ACC112 (cell line): Measurements from ENCODE around the gene CDH4.

Experiments used
- H2AFZ ChIP-seq: fragments of 200-600 bp; sonication (generic); one replicate; pipeline ENCODE4 v1.6.0; 2017; ENCODE audit warnings: antibody characterized with exemption, low read length; ENCODE audit not compliant: unreplicated experiment
- H3K27ac ChIP-seq: fragments of 200-600 bp; sonication (generic); 2 replicates; pipeline ENCODE4 v1.5.1; 2014; ENCODE audit warnings: low read depth, mild to moderate bottlenecking, antibody characterized with exemption, low read length, moderate library complexity
- H3K27me3 ChIP-seq: fragments of 200-600 bp; sonication (generic); 2 replicates; pipeline ENCODE4 v1.6.1; 2014; ENCODE audit warnings: mild to moderate bottlenecking, antibody characterized with exemption, low read length, moderate library complexity, mixed read lengths; ENCODE audit not compliant: insufficient read depth
- H3K36me3 ChIP-seq: fragments of 200-600 bp; sonication (generic); 2 replicates; pipeline ENCODE4 v1.6.1; 2016; ENCODE audit warnings: mild to moderate bottlenecking, antibody characterized with exemption, low read length, moderate library complexity, mixed read lengths; ENCODE audit not compliant: insufficient read depth
- H3K4me1 ChIP-seq: fragments of 200-600 bp; sonication (generic); one replicate; pipeline ENCODE4 v1.6.1; 2016; ENCODE audit warnings: low read length, mixed read lengths; ENCODE audit not compliant: insufficient read depth, unreplicated experiment, control insufficient read depth
- H3K4me3 ChIP-seq: fragments of 200-600 bp; sonication (generic); 2 replicates; pipeline ENCODE4 v1.5.1; 2014; ENCODE audit warnings: mild to moderate bottlenecking, low read depth, low read length
- H3K79me2 ChIP-seq: fragments of 200-600 bp; sonication (generic); one replicate; pipeline ENCODE4 v1.6.0; 2016; ENCODE audit warnings: low read length; ENCODE audit not compliant: control insufficient read depth, unreplicated experiment, insufficient read depth

CDH4 gene

GRCh38 chr20:61878478-61879302 lies 626.6 kb downstream of the CDH4 start:
- Histone ChIP-seq H3K27me3 (no peaks in the 10 kb centered on the region), H2AFZ (no peak overlapping the region)

GRCh38 chr20:61879303-61879620 lies 627.2 kb downstream of the CDH4 start:
- H3K4me3 ChIP-seq, result no peak overlapping the region
- H3K36me3 ChIP-seq, result no peaks in the 10 kb centered on the region
- H2AFZ ChIP-seq, result no peak overlapping the region
- no peak overlapping the region for H3K27ac ChIP-seq
- H3K79me2 ChIP-seq, result no peaks in the 10 kb centered on the region
- no peaks in the 10 kb centered on the region for H3K4me1 ChIP-seq
- H3K27me3 ChIP-seq, result no peaks in the 10 kb centered on the region

More at GRCh38 chr20:61878478-61879302, 626.6 kb downstream of the CDH4 start:
- no peaks in the 10 kb centered on the region for H3K36me3 ChIP-seq
- no peak overlapping the region for H3K4me3 ChIP-seq
- no peaks in the 10 kb centered on the region for H3K79me2 ChIP-seq
- H3K27ac ChIP-seq, result no peak overlapping the region
- H3K4me1 ChIP-seq, result no peaks in the 10 kb centered on the region

- Histone ChIP-seq H3K4me3 (no peak overlapping the region), H3K79me2 (no peaks in the 10 kb centered on the region), H3K27ac (no peak overlapping the region), H3K36me3 (no peaks in the 10 kb centered on the region), H3K4me1 (no peaks in the 10 kb centered on the region), H3K27me3 (no peaks in the 10 kb centered on the region), H2AFZ (no peak overlapping the region)
Measured at GRCh38 chr20:61879694-61880093, 627.6 kb downstream of the CDH4 start.

GRCh38 chr20:61880706-61881105 lies 628.6 kb downstream of the CDH4 start:
- Histone ChIP-seq H3K27ac (no peak overlapping the region), H3K79me2 (no peaks in the 10 kb centered on the region), H3K4me3 (no peak overlapping the region), H3K36me3 (no peaks in the 10 kb centered on the region), H3K4me1 (no peaks in the 10 kb centered on the region), H3K27me3 (no peaks in the 10 kb centered on the region), H2AFZ (no peak overlapping the region)

DNA sequence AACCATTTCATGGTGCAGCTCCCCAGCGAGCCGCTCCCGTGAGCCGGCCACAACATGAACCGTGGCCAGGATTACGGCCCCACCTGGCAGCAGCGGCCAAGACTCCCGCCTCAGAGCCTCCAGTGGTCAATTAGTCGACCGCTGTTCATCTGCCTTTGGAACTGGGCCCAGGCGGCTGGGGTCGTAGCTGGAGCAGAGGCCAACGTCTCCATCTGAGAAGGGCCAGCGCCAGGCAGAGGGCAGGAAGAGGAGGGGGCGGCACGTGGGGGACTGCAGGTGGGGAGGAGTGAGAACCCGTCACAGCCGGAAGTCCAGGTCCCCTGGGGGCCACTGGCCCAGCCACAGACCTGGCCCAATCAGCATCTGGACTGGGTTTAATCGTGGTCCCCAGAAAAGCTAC lies 629.4 kb downstream of the CDH4 start:
- Histone ChIP-seq H3K4me1 (no peaks in the 10 kb centered on the region), H3K27me3 (no peaks in the 10 kb centered on the region), H3K36me3 (no peaks in the 10 kb centered on the region), H2AFZ (no peak overlapping the region), H3K27ac (no peak overlapping the region), H3K79me2 (no peaks in the 10 kb centered on the region), H3K4me3 (no peak overlapping the region)

DNA sequence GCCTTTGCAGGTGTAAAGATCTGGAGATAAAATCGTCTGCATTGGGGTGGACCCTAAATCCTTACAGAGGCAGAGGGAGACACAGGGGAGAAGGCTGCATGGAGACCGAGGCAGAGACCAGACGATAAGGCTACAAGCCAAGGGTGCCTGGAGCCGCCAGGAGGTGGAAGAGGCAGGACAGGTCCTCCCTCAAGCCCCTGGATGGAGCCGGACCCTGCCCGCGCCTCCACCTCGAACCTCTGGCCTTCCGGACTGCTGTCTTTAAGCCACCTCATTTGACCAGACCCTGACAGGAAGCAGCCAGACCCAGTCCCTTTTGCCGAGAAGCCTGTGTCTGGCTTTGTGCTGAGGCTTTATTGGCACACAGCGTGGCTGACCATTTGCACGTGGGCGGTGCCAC lies 629.8 kb downstream of the CDH4 start:
- H2AFZ ChIP-seq, result no peak overlapping the region
- H3K27me3 ChIP-seq, result no peaks in the 10 kb centered on the region
- no peak overlapping the region for H3K4me3 ChIP-seq
- H3K36me3 ChIP-seq, result no peaks in the 10 kb centered on the region
- no peak overlapping the region for H3K27ac ChIP-seq
- H3K4me1 ChIP-seq, result no peaks in the 10 kb centered on the region
- no peaks in the 10 kb centered on the region for H3K79me2 ChIP-seq

DNA sequence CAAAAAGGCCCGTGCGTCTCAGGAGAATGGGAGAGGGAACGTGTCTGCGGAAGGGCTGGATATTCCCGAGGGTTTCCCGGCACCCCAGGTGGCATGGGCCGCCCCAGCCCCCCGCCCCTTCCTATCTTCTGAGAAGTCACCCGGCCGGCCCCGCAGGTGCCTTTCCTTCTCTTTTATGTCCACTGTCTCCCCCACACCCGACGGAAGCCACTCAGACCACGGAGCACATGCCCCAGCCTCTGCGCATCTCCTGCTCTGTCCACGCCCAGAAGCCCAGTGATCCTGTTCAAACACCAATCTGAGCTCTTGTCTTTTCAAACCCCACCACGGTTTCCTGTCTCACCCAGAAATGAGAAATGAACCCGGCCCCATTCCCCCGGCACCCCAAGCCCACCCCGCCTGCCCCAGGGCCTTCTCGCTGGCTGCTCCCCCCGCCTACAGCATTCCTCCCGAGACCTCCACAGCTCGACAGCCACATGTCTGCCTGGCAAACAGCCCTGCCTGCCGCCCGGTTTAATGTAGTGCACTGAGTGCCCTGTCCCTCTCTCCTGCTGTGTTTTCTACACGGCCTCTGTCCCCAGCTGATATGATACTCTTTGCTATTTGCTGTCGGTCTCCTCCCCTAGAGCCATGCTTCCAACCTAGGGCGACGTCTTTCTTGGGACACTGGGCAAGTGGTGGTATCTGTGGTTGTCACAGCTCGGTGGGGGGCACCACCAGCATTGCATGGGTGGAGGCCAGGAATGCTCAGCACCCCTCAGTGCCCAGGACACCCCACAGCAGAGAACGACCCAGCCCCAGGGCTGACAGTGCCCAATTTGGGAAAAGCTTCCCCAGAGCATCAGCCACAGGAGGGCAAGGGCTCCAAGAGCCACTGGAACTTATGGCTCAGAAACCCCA lies 630.9 kb downstream of the CDH4 start:
- H3K27me3 ChIP-seq, result no peaks in the 10 kb centered on the region
- H2AFZ ChIP-seq, result no peak overlapping the region
- no peak overlapping the region for H3K27ac ChIP-seq
- H3K36me3 ChIP-seq, result no peaks in the 10 kb centered on the region
- no peak overlapping the region for H3K4me3 ChIP-seq
- no peaks in the 10 kb centered on the region for H3K79me2 ChIP-seq
- no peaks in the 10 kb centered on the region for H3K4me1 ChIP-seq

DNA sequence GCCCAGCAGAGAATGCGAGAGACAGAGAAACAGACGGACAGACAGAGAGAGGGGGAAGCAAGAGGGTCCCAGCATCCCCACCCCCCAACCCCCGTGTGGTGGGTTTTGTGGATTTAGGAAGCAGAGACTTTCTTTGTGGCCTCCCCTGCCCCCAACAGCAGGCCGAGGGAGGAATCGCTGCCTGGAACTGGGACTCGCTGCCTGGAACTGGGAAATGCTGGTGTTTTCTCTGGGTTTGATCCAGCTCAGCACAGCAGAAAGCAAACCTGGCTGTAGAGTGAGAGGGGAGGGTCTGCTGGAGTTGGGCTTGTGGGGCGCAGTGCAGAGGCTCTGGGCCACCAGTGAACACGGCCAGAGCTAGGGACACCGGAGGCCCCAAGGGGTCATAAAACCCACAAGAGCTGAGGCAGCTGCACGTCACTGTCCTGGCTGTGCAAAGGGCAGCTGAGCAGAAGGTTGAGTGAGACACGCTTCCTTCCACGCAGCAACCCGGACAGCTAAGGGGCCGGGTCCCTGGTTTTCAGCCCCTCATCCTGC lies 631.9 kb downstream of the CDH4 start:
- Histone ChIP-seq H2AFZ (no peak overlapping the region), H3K79me2 (no peaks in the 10 kb centered on the region), H3K27me3 (no peaks in the 10 kb centered on the region), H3K4me1 (no peaks in the 10 kb centered on the region), H3K27ac (no peak overlapping the region), H3K4me3 (no peak overlapping the region), H3K36me3 (no peaks in the 10 kb centered on the region)

GRCh38 chr20:61884571-61885389 lies 632.7 kb downstream of the CDH4 start:
- H2AFZ ChIP-seq, result no peak overlapping the region
- H3K36me3 ChIP-seq, result no peaks in the 10 kb centered on the region
- H3K4me1 ChIP-seq, result no peaks in the 10 kb centered on the region
- H3K27ac ChIP-seq, result no peak overlapping the region
- no peaks in the 10 kb centered on the region for H3K79me2 ChIP-seq
- no peak overlapping the region for H3K4me3 ChIP-seq
- H3K27me3 ChIP-seq, result no peaks in the 10 kb centered on the region
